GM21526 (cell line): ENCODE data around the gene IDS.
"Not testable (repeated sequence)": the region's sequence is repeated elsewhere in the genome, so short reads cannot be mapped to it uniquely, and the experiment has no call there.

Experiments used
- ATAC-seq: cut with Tn5 transposase; IDR thresholded peaks from one replicate; pipeline ENCODE4 v1.9.1; 2021; ENCODE audit warnings: moderate library complexity; ENCODE audit not compliant: unreplicated experiment, low FRiP score

The IDS gene

DNA sequence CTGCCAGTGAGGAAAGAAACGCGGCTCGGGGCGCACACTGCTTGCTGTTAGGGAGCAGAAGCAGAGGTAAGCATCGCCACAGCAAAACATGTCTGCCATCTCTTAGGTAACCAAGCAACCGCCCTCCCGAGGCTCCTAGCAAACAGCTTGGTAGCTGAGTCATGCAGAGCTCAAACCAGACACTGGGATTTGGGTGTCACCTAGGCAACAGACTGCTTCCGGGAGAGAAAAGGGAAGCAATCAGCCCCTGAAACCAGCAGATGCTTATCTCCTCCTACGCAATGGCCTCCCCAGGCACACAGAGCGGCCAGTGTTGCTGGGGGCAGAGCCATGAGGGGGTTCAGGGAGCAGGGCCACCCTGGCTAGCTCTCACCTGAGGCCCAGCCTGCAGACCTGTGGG lies 1.7 kb downstream of the IDS start:
- peak; percentile 70 for ATAC-seq

GRCh38 chrX:149502923-149503322 lies 2.2 kb downstream of the IDS start:
- ATAC-seq: peak; percentile 24

- no peak for ATAC-seq
Observed at GRCh38 chrX:149499766-149500165, 5.3 kb downstream of the IDS start.

GRCh38 chrX:149498767-149499166 lies 6.3 kb downstream of the IDS start:
- ATAC-seq: no peak

DNA sequence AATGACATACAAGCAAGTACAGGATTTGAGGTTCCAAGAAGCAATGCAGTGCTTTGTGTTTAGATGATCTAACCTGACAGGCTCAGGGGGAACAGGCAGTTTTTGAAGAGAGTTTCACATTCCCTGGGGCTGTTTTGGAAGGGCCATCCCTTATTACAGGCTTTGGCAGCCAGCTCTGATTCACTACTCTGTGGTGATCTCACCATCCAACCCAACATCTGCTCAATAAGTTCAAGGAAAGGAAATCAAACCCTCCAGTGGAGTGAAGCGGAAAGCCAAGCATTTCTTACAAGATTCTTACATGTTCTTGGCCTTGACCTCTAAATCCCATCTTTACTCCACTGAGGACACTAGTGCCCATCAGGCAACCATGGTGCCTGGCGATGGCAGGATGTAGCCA lies 7.5 kb downstream of the IDS start:
- no peak for ATAC-seq

- ATAC-seq: no peak
Observed at GRCh38 chrX:149497054-149497453, 8.1 kb downstream of the IDS start.

DNA sequence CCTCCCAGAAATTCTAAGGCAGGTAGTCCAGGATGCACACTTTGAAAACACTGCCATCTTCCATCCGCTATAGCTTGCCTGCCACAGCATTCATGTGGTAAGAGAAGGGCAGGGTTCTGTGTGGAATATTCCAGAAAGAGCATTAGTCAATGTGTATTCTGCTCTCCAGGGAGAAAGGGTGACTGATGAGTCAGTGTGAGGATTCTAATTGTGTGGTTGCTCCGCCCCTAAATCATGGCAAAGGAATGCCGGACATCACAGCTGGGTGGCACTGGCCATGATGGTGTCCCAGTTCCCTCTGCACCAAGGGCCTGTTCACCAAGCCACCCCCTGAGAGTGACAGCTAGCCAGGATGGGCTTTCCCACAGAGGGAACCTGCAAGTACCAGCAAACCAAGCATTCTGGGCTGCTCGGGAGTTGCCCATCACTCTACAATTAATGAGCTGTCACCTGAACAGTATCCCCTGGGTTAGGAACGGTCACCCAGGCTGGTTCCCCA lies 9.5 kb downstream of the IDS start:
- ATAC-seq: no peak

DNA sequence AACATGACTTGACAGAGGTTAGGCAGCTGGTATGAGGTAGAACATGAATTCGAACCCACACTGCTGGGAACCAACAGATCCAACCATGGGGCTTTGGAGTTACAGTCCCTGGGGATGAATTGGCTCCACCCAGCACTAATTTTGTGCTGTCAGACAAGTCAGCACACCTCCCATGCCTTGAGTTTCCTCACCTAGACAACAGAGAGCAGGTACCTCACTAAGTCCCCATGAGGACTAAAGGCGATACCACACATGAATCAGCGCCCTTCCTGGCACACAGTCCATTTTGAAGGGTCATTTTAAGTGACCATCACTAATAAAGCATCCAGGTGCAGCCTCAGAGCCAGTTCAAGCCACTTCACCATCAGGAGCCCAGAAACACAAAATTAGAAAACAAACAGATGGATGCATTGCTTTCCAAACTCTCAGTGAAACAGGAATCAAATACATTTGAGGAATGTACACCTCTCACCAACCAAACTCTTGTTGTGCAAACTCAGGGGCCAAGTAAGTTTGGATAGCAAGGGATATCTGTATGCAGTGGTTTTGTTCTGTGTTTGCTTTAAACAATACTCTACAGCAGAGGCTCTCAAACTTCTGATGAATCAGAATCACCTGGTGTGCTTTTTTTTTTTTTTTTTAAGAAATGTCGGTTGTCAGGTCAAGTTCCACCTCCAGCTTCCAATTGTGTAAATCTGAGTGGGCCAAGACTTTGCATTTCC lies 10.1 kb downstream of the IDS start:
- no peak for ATAC-seq

DNA sequence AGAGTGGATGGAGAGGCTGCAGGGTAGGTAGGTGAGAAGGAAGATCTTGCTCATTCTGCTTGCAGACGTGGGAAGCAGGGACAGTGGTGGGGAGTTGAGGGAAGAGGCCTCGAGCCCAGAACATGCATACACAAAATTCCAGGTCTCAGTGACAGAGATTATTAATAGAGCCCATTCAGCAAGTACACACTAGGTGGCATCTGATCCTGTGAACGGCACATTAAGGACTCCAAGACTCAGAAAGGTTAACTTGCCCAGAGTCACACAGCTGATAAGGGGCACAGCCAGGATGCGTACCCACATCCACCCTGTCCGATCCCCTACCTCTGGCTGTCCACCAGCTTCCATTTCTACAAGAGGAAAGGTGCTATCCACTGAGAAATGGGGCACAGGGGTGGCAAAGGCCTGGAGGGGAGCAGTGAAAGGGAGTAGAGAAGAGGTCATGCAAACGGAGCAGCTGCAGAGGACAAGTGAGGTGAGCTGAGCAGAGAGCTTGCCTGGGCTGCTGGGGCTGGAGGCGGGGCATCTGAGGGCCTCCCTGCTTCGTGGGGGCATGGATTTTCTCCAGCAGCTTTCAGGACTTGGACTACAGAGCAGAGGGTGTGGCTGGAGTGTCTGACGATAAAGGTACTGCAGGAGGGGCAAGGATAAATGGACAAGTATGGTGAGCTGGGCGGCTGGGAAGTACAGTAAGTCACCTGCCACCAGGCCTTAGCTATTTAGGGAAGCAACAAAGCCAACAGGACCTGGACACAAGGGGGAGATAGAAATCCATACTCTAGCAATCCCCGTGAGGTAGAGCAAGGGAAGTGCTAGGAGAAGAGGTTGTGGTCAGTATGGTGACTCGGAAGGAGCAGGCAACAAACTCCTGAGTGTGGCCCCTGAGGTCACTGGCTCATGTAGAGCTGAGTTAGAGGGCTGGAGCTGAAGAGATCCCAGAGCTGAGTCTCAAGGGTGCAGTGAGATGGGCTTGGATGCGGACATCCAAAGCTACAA lies 11.2 kb downstream of the IDS start:
- ATAC-seq: no peak

DNA sequence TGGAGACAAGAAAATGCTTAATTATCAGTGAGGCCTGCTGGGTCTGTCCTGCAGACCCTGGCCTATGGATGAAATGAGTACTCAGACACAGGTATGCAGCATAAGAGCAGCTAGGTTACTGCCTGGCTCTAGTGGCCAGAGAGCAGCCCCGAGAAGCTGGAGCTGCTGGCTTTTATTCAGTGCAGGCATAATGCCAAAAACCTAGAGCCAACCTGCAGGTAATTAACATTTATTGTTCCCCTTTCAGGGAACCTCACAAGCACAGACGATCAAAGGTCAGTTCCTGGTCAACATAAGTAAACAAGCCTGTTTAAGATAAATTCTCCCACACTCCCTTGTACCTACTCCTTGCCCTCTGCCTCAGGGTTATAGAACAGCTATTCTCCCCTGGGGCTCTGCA lies 13.3 kb downstream of the IDS start:
- ATAC-seq: no peak

DNA sequence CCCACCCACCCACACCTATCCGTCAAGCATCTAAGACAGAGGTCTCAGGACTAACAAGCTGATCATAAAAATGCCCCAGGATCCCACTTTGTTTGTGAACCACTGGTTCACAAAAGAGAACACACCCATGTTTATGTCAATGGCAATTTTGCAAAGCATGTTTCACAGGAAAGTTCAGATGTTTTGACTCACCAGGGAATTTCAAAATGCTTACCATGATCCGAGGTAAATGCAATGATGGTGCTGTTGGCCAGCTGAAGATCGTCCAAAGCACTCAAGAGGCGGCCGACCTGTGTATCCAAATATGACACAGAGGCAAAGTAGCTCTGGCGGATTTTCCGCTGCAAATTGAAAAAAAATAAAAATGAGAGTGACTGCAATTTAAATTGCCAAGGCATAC lies 15.0 kb downstream of the IDS start:
- no peak for ATAC-seq

DNA sequence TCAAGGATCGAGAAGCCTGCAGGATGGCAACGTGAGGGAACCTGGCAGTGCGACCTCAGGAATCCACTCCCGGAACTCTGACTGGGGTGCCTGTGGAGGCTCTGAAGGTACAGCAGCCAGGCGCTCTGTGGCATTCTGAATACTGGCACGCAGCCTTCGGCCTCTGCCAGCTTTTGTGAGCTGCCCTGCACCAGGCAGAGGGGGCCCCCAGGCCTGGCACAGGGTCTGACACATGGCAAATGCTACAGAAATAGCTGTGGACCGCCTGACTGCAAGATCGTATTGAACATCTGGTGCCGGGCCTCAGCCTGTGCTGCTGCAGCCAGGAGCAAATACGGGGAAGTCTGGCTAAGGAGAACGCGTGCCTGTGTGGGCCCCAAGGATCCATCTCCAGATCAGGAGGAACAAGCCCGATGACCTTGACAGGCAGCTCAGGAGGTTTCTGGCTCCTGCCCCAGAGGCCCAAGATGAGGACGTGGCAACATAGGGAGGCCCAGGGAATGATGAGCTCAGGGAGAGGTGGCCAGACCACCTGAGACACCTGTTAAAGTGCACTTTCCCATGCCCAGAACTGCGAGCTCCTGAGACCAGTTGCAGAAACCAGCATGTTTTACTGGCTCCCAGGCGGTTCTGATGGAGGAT lies 16.6 kb downstream of the IDS start:
- ATAC-seq: not testable (repeated sequence)

DNA sequence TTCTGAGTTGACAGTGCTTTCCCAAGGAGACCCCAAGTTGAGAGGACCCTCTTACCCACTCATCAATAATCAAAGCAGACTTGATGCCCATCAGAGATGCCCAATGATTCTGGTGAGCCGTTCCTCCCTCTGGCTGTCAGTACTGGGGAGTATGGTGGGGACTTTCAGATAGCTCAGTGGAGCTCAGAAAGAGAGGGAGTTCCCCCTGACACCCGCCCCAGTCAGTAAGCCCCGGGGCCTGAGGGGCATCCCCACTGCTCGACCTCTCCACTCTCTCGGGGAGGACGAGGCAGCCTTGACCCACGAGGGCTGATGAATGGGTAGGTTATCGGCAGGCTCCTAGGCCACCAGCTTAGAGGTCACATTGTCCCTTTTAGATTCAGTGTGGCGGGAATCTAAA lies 17.1 kb downstream of the IDS start:
- ATAC-seq: not testable (repeated sequence)

DNA sequence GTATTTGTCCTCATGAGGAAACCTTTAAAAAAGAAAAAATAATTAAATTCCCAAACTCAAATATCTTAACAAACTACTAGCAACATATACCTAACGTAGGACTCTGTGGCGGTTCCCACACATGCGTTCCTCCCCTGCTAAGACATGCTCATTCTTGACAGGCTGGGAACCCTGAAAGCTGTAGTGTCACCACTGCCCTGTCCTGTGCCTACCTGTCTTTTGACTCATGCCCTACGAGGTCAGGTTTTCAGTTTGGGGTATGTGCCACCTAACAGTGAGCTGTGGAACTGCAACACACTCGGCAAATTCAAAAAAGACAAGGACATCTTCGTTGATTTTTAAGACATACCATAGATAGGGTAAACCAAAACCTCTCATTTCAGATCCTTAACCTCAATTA lies 17.8 kb downstream of the IDS start:
- peak; percentile 59 for ATAC-seq

DNA sequence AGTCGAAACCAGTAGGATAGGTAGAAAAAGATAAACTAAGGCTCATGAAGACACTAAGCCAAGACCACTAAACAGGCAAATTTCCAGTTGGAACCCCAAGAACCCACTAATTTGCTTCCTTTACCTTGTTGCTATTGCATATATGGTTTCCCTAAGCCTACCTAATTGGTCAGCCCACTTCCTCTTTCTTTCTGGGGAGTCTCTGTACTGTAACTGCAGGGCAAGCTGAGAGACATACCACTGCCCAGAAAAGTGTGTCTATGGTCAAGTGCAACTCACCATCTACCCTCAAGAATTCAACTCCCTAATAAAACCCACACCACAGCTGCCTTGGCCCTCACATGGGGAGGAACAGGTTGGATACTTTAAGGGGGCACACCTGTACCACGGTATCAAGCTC lies 28.6 kb downstream of the IDS start:
- peak; percentile 64 for ATAC-seq

- ATAC-seq: no peak
Observed at GRCh38 chrX:149473966-149474365, 31.1 kb downstream of the IDS start.

- ATAC-seq: no peak
Observed at GRCh38 chrX:149473092-149473491, 32.0 kb downstream of the IDS start.

DNA sequence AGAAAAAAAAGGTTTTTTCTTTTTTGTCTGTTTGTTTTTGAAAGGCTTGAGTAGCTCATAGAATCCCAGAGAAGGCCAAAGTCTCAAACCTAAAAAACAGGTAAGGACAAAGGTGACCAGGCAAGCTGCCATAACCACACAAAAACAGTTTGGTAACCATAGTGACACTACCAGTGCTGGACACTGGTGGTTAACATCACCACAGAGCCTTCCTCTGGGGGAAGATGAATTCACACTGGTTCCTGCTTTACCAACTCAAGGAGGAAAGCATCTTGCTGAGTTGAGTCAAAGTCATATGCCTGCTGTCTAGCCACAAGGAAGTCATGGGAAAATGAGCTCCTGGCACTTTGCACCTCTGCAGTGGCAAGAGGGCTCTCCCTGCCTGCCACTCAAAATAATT lies 32.5 kb downstream of the IDS start:
- ATAC-seq: no peak

GRCh38 chrX:149471397-149471796 lies 33.7 kb downstream of the IDS start:
- ATAC-seq: no peak

DNA sequence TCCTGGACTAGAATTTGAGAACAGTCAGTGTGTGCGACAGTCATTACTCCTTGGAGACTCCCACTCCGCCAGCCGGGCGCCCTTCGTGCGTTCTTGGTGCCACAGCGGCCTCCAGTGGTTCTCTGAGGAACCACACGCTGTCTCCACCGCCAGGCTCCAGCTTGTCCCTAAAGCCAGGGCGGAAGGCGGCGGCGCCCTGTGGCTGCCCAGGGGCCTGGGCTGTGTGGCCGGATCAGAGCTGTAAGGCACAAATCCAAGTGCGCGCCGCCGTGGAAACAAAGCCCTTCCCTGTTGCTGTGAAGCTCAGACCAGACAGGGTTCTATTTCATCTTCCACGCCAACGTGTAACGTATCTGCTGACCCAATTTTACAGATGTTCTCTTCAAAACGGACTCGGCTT lies 34.2 kb downstream of the IDS start:
- peak; percentile 97 for ATAC-seq

- no peak for ATAC-seq
Observed at GRCh38 chrX:149469406-149469805, 35.7 kb downstream of the IDS start.
